ENCODE results near the gene FMN2. TPM values are rescaled to one million over a fixed set of nuclear protein-coding genes. Genes with fewer than 3 reads are reported as not detected.

Gene FMN2
- total RNA-seq, 2 donors from 2014 or later: 26.9 to 27.2 TPM

DNA sequence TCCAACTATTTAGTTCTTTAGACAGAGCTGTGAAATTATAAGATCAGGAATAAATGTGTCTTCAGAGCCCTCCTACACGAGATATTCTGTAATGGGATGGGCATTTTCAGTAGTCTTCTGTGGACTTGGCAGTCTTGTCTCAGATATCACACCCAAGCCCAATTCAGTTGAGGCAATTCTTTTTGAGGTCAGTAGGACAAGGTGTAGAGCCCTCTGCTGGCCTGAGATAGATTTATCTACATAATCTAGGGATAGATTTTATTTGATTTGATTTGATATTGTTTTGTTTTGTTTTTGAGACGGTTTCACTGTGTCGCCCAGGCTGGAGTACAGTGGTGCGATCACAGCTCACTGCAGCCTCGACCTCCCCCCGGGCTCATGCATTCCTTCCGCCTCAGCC is 77.5 kb downstream of the FMN2 start:
- Mint-ChIP-seq H3K27ac (no peak overlapping the region), H3K4me3 (no peak overlapping the region), H3K36me3 (ENCODE audit: low read depth) (peaks cover 39% of the 10 kb centered on the region), H3K9me3 (peaks cover 16% of the 10 kb centered on the region), H3K4me1 (peaks cover 17% of the 10 kb centered on the region), H3K27me3 (ENCODE audit: insufficient read depth) (no peaks in the 10 kb centered on the region)
- TF ChIP-seq, protein P1, sequence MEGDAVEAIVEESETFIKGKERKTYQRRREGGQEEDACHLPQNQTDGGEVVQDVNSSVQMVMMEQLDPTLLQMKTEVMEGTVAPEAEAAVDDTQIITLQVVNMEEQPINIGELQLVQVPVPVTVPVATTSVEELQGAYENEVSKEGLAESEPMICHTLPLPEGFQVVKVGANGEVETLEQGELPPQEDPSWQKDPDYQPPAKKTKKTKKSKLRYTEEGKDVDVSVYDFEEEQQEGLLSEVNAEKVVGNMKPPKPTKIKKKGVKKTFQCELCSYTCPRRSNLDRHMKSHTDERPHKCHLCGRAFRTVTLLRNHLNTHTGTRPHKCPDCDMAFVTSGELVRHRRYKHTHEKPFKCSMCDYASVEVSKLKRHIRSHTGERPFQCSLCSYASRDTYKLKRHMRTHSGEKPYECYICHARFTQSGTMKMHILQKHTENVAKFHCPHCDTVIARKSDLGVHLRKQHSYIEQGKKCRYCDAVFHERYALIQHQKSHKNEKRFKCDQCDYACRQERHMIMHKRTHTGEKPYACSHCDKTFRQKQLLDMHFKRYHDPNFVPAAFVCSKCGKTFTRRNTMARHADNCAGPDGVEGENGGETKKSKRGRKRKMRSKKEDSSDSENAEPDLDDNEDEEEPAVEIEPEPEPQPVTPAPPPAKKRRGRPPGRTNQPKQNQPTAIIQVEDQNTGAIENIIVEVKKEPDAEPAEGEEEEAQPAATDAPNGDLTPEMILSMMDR (conservative IDR thresholded peaks at IDR 0.05): peak; percentile 62
- Histone ChIP-seq H3K4me3 (ENCODE audit: low read length) (no peak overlapping the region), H3K9ac (ENCODE audit: extremely low read depth, low read length, poor library complexity, severe bottlenecking) (no peak overlapping the region), H3K27me3 (ENCODE audit: control insufficient read depth, insufficient read depth, low read length, poor library complexity, severe bottlenecking) (no peaks in the 10 kb centered on the region), H3K4me1 (ENCODE audit: control insufficient read depth, insufficient read depth, low read length) (no peaks in the 10 kb centered on the region), H3K9me3 (ENCODE audit: control insufficient read depth, low read length) (peaks cover 11% of the 10 kb centered on the region), H3K36me3 (ENCODE audit: control insufficient read depth, insufficient read depth, low read length) (peaks cover 46% of the 10 kb centered on the region), H3K27ac (ENCODE audit: low read depth, low read length) (no peak overlapping the region)
- DNase-seq: no peak
- WGBS, 2 experiments (ENCODE audit: insufficient coverage in 1 of 2, insufficient read length in 1 of 2): 88 to 90% methylated on average over 6 to 7 of the region's 7 CpGs

DNA sequence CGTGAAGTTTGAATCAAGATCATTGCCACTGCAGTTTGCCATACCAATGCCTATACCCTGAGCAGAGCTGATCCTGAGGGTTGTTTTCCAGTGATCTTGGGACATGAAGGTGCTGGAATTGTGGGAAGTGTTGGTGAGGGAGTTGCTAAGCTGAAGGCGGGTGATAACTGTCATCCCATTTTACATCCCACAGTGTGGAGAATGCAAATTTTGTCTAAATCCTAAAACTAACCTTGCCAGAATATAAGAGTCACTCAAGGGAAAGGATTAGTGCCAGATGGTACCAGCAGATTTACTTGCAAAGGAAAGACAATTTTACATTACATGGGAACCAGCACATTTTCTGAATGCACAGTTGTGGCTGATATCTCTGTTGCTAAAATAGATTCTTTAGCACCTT is 78.6 kb downstream of the FMN2 start:
- TF ChIP-seq, protein P1 (conservative IDR thresholded peaks at IDR 0.05): no peak
- Mint-ChIP-seq H3K27me3 (ENCODE audit: insufficient read depth) (no peaks in the 10 kb centered on the region), H3K4me1 (peaks cover 17% of the 10 kb centered on the region), H3K36me3 (ENCODE audit: low read depth) (peaks cover 30% of the 10 kb centered on the region), H3K9me3 (peaks cover 6% of the 10 kb centered on the region), H3K4me3 (no peak overlapping the region), H3K27ac (no peak overlapping the region)
- Histone ChIP-seq H3K36me3 (ENCODE audit: control insufficient read depth, insufficient read depth, low read length) (peaks cover 36% of the 10 kb centered on the region), H3K9ac (ENCODE audit: extremely low read depth, low read length, poor library complexity, severe bottlenecking) (no peak overlapping the region), H3K4me1 (ENCODE audit: control insufficient read depth, insufficient read depth, low read length) (no peaks in the 10 kb centered on the region), H3K4me3 (ENCODE audit: low read length) (no peak overlapping the region), H3K27ac (ENCODE audit: low read depth, low read length) (no peak overlapping the region), H3K27me3 (ENCODE audit: control insufficient read depth, insufficient read depth, low read length, poor library complexity, severe bottlenecking) (no peaks in the 10 kb centered on the region), H3K9me3 (ENCODE audit: control insufficient read depth, low read length) (peaks cover under 1% of the 10 kb centered on the region)
- 86% methylated on average over 1 of the region's 2 CpGs; no CpG with 5 or more reads in 1 of the 2 experiments for WGBS, 2 experiments (ENCODE audit: insufficient coverage in 1 of 2, insufficient read length in 1 of 2)
- no peak for DNase-seq

DNA sequence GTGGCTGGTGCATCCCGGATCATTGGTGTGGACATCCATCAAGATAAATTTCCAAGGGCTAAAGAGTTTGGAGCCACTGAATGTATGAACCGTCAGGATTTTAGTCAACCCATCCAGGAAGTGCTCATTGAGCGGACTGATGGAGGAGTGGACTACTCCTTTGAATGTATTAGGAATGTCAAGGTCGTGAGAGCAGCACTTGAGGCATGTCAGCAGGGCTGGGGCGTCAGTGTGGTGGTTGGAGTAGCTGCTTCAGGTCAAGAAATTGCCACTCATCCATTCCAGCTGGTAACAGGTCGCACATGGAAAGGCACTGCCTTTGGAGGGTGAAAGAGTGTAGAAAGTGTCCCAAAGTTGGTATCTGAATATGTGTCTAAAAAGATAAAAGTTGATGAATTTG is 79.1 kb downstream of the FMN2 start:
- peaks cover under 1% of the 10 kb centered on the region for H3K9me3 Mint-ChIP-seq
- Histone ChIP-seq H3K36me3 (ENCODE audit: control insufficient read depth, insufficient read depth, low read length) (peaks cover 30% of the 10 kb centered on the region), H3K9me3 (ENCODE audit: control insufficient read depth, low read length) (no peaks in the 10 kb centered on the region), H3K4me3 (ENCODE audit: low read length) (no peak overlapping the region), H3K27me3 (ENCODE audit: control insufficient read depth, insufficient read depth, low read length, poor library complexity, severe bottlenecking) (no peaks in the 10 kb centered on the region), H3K27ac (ENCODE audit: low read depth, low read length) (no peak overlapping the region), H3K9ac (ENCODE audit: extremely low read depth, low read length, poor library complexity, severe bottlenecking) (no peak overlapping the region), H3K4me1 (ENCODE audit: control insufficient read depth, insufficient read depth, low read length) (no peaks in the 10 kb centered on the region)
- H3K27me3 Mint-ChIP-seq (ENCODE audit: insufficient read depth): no peaks in the 10 kb centered on the region
- no peak for DNase-seq
- TF ChIP-seq, protein P1 (conservative IDR thresholded peaks at IDR 0.05): no peak
- no peak overlapping the region for H3K4me3 Mint-ChIP-seq
- H3K36me3 Mint-ChIP-seq (ENCODE audit: low read depth): peaks cover 28% of the 10 kb centered on the region
- no peak overlapping the region for H3K27ac Mint-ChIP-seq
- H3K4me1 Mint-ChIP-seq: peaks cover 22% of the 10 kb centered on the region
- 93 to 95% methylated on average over 5 to 6 of the region's 6 CpGs for WGBS, 2 experiments (ENCODE audit: insufficient coverage in 1 of 2, insufficient read length in 1 of 2)

Measured in endodermal cell (in vitro differentiated cells).